GM18519 (cell line): ENCODE measurements around the gene FLNB.

Experiments used
- ATAC-seq: cut with Tn5 transposase; IDR thresholded peaks from one replicate; pipeline ENCODE4 v1.9.1; 2021; ENCODE audit warnings: mild to moderate bottlenecking, moderate library complexity; ENCODE audit not compliant: unreplicated experiment, low FRiP score

FLNB gene

DNA sequence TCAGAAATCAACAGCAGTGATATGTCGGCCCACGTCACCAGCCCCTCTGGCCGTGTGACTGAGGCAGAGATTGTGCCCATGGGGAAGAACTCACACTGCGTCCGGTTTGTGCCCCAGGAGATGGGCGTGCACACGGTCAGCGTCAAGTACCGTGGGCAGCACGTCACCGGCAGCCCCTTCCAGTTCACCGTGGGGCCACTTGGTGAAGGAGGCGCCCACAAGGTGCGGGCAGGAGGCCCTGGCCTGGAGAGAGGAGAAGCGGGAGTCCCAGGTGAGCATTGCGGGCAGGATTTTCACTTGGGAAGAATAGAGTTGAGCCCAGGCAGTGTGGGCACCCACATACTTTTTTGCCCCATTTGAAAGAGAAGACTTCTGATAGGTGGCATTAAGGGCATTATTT is 145.1 kb downstream of the FLNB start:
- no peak for ATAC-seq

DNA sequence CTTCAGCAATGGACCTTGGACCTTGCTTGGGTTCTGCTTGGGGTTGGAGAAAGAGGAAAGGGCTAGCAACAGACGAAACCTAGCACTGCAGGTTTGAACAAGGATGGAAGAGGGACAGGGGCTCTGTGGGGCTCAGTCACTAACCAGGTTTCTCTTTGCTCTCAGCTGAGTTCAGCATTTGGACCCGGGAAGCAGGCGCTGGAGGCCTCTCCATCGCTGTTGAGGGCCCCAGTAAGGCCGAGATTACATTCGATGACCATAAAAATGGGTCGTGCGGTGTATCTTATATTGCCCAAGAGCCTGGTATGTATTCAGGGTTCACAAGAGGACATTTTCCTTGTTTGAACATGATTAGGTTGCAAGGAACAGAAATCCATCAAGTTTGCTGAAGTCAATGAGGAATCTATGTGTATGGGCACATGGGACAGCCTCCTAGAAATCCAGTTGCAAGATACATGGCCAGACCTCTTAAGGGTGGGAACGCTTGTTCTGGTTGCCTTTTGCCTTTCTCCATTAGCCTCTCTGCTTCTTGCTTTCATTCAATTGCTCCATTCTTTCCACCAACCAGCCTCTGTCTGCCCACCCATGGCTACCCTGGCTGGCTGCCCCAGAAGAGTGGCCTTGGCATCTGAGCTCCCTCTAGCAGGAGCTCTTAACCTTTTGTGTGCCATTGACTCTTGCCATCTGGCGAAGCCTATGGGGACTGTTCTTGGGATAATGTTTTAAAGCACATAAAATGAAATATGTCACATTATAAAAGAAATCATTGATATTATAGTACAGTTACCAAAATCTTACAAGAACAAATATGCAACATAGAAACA is 146.6 kb downstream of the FLNB start:
- ATAC-seq, result no peak

DNA sequence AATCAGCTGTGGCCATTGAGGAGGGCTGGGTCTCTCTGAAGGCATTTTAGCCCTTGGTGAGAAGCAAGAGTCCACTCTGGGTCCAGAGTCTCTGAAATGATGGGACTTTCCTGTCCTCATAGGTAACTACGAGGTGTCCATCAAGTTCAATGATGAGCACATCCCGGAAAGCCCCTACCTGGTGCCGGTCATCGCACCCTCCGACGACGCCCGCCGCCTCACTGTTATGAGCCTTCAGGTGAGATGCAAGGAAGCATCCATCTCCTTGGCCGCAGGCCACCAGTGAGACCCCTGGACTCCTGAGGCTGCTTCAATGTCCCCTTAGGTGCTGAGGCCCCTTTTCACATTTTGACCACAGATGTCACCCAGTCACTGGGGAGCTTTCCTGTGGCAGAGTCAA is 147.6 kb downstream of the FLNB start:
- ATAC-seq, result no peak

DNA sequence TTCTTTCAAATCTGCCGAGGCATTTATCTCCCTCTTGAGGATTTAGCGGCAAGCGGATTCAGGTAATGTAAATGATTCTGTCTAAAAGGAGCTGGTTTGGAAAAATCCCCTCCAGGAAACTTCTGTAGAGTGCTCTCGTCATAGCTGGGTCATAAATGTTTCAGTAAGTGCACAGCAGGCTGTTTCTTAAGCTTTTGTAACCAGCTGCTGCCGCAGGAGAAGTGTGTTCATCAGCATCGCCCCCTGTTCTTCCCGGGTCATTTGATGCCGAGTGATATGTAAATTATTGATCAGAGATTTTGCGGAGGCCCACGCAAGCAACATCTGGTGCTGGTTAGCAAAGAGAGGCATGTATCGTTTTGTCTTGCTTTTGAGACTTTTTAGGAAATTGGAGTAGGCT is 149.5 kb downstream of the FLNB start:
- no peak for ATAC-seq

DNA sequence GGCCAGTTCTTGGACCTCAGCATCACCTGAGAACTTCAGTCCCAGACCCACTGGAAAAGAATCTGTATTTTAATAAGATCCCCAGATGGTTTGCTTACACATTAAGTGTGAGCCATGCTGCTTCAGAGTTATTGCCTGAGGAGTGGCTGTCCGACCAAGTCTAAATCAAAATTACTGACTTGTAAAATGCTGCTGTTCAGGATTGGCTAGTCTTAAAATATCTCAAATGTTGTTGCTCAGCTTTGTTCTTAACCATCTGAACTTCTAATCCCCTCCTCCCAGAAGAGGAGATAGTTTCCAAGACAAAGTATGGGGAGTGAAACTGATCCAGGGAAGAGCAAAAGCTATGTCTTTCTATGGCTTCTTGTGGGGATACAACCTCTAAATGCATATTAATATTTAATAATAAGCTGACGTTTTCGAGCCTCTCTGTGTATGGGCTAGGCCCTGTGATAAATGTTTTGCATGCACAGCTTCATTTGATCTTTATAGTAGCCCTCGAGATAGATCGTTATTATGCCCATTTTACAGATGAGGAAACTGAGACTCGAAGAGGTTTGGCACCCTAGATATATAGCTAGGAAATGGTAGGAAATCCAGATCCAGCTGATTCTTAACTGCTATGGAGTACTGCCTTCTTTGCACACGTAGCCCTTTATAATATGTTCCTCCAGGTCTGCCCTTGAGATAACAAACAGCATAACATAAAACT is 150.4 kb downstream of the FLNB start:
- no peak for ATAC-seq

DNA sequence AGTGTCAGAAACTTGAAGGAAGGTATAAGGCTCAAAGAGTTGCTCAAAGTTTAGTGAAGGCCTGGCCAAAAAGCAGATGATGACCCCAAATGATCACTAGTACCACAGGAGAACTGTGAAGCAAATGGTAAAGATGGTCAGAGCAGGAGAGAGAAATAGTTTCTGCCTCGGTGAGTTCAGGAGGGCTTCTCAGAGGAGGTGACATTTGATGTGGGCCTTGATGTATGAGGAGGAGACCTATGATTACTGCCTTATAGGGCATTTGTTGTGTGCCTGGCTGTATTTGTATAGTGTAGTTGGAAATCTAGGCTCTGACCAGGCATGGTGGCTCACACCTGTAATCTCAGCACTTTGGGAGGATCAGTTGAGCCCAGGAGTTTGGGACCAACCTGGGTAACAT is 152.2 kb downstream of the FLNB start:
- no peak for ATAC-seq

DNA sequence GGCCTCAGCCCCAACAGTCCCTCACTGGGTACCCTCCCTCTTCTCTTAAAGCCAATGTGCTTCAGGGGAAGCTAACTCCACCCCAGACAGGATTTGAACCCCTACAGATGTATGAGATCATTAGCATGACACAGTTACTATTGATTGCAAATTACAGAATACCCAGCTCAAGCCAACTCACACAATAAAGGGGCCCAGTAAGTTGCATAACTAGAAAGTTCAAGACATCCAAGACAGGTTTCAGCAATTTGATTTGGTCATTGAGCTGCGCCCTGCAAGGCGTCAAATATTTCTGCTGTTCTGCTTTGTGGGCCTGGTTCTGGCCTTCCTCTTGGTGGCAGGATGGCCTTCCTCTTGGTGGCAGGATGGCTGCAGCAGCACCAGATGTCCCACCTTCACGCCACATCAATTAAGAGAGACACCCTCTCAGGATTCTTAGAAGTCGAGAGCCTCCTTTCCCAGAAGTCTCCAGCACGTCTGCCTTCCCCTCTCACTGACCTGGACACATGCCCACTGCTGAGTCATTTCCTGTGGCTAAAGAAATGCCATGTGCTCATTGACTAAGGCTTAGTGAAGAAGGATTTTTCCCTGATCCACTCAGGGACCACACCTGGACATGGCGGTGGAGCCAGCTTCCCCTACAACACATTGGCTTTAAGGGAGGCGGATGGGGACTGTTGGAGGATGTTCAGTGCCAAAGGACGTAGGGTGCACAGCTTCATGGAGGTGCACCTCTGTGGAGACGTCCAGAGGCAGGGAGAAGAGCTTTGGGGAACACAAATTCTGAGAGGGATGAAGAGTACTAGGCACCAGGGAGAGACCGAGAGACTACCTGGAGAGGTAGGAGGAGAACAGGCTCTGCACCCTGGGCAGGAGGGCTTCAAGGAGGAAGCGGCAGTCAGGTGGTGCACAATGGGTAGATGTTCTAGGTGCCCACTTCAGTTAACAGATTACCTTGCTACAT is 153.5 kb downstream of the FLNB start:
- ATAC-seq, result no peak

DNA sequence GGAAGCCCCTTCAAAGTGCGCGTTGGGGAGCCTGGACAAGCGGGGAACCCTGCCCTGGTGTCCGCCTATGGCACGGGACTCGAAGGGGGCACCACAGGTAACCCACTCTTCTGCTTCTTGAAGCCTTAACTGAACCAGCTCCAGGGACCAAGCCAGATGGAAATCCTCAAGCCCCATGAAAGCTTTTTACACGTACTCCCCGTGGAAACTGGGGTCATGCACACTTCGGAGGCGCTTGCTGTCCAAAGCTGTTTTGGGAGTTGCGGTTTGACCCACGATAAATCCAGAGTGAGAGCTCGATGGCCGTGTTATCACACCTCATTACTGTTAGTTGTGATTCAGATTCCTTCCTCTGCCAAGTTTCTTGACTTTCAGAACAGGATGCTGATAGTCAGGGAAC is 155.0 kb downstream of the FLNB start:
- no peak for ATAC-seq

DNA sequence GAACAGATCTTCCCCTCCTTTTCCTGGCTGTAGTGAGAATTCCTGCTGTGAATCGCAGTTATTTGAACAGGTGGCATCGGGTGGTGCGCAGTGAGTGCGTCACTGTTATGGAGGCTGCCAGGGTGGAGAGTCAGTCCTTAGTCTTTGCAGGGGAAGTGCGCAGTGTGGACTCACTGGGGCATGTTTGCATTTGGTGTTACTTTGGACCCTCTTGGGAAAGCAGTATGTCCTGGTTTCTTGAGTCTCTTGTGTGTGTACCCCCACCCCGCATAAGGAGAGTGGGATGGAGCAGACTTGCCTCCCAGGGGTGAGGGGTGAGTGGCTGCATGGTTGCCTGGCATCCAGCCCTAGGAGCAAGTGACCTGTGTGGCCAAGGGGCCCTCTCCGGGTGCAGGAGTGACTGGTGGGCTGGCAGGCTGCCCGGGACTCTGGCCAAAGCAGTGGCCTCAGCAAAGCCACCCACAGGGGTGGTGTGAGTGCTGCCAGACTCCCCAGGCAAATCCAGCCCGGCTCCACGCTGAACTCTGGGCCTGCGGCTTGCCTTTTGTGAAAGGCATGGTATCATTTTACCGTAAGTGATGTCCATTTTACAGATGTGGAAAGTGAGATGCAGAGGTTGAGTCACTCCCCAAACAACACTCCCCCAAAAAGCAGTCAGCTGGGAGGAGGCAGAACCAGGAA is 156.1 kb downstream of the FLNB start:
- no peak for ATAC-seq

DNA sequence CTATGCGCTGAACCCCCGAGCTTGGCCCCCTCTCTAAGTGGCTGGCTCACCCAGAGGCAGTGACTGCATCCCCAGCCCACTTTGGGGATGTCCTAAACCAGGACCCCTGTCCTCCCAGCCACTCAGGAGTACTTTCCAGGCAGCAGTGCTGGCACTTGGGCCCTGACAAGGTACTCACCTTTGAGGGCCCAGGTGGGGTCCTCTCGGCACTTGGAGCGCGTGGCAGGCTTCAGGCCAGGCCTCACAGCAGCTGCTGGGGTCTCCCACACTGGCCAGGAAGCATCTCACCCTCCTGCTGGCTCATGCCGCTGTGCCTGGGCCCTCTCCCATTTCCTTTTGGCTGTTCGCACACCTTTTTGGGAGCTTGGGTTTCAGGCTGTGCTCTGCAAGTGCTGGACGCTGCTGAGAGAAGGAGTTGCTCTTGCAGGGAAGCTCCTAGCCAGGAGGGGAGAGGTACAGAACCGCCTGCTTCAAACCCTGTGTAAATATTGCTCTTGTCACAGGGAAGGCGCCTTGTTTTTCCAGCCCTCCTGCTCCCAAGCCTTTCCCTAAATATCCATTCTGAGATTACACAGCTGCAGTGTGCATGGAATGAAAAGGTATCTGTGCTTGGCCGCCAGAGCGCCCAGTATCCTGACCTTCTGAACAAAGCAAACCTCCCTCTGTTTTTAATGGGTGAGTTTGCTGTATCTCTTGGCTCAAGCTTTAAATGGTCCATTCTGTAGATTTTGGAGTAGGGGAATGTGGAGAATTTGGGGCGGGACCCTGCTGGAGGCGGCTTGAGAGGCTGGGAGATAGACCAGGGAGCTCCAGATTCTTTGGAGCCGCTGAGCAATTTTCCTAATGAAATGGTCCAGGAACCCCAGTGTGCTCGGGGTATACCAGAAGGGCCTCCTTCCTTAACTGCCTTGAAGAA is 156.9 kb downstream of the FLNB start:
- no peak for ATAC-seq

DNA sequence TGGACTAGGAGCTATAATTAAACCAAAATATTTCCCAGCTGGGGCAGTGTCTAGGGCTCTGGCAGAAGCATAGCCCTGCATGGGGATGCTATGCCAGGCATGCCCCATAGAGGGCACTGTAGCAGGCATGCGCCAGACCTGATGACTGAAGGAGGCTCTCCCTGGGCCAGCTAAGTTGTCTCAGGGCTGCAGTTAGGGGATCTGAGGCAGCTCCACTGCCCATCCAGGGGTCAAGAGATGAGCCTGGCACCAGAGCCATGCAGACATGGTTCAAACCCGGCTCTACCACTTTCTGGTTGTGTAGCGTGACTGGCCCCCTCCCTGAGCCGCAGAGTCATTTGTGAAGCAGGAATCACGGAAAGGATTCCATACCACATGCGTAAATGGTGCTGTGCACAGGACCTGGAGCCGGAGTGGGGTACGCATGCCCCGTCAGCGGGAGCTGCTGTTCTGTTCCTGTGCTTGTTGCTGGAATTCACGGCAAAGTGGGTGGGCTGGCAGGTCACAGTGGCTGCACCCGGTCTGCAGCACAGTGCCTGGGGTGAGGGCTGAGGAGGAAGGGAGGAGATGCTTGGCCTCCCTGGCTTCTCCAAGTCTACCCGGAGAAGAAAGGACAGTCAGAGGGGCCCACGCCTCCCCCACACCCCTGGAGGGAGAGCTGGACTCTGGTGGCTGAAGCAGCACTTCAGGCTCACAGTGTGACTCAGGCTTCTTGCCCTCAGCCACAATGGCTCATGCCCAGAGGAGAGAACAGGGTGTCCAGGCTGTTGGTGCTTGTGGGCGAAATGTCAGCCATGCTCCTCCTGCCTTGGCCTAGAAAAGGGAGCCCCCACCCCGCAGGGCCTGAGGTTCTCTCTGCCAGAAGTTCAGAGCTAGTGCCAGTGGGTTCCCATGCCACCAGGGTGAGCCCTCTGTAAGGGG is 159.5 kb downstream of the FLNB start:
- peak; percentile 64 for ATAC-seq

DNA sequence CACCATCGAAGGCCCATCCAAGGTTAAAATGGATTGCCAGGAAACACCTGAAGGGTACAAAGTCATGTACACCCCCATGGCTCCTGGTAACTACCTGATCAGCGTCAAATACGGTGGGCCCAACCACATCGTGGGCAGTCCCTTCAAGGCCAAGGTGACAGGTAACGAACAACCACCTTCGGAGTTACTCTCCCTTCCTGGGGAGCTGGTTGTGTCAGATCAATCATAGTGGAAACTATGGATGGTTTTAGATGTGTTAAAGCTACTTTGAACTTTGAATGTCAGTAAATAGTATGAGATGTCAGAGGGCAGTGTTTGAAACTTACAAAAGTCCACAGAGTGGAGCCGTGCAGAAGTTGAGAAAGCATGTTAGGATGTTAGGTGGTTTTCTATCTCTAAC is 160.3 kb downstream of the FLNB start:
- ATAC-seq, result no peak

DNA sequence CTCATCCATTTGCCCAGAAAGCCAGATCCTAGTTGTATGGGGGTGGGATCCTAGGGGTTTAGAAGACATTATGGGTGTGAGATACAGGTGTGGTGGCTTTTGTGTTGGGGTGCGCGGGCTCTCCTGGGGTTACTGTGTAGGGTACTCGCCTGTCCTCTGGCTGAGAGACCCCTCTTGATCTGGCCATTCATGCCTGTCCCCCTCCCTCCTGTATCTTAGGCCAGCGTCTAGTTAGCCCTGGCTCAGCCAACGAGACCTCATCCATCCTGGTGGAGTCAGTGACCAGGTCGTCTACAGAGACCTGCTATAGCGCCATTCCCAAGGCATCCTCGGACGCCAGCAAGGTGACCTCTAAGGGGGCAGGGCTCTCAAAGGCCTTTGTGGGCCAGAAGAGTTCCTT is 161.1 kb downstream of the FLNB start:
- no peak for ATAC-seq

DNA sequence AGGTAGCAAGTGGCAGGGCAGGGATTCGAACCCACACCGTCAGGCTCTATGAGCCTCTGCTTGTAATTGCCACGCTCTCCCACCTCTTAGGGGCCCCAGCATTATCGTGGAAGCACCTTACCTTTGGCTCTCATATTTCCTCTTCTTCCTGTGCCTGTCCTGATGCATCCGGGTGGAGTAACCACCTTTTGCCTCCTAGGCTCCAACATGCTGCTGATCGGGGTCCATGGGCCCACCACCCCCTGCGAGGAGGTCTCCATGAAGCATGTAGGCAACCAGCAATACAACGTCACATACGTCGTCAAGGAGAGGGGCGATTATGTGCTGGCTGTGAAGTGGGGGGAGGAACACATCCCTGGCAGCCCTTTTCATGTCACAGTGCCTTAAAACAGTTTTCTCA is 162.2 kb downstream of the FLNB start:
- ATAC-seq, result no peak

DNA sequence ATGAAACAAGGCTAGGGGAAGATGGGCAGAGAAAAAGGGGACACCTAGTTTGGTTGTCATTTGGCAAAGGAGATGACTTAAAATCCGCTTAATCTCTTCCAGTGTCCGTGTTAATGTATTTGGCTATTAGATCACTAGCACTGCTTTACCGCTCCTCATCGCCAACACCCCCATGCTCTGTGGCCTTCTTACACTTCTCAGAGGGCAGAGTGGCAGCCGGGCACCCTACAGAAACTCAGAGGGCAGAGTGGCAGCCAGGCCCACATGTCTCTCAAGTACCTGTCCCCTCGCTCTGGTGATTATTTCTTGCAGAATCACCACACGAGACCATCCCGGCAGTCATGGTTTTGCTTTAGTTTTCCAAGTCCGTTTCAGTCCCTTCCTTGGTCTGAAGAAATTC is 162.9 kb downstream of the FLNB start:
- no peak for ATAC-seq

DNA sequence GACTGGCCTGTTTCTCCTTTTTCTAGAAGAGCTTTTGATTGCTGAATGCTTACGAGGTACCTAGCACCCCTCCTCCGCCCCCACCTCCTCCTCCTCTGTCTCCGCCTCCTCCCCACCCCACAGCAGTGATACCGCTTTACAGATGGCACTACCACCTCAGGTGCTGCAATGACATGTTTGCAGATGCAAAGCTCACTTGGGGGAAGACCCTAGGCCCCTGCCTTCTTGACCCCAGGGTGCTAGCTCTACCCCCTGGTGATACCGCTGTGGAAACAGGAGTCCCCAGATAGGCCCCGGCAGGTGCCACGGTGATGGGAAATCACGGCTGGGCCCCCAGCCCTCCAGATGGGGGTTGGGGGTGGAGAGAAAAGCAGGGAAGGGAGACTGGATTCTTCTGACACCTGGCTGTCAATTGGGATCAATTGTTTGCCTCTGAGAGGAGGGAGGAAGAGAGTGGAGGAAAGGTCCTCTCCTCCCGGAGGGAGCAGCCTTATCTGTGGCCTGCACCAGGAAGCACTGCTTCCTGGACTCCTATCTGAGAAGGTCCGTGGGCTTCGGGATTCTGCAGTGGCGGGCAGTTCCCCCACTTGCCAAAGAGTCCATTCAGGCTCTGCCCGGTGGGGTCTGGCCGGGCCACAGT is 164.9 kb downstream of the FLNB start:
- ATAC-seq, result no peak

DNA sequence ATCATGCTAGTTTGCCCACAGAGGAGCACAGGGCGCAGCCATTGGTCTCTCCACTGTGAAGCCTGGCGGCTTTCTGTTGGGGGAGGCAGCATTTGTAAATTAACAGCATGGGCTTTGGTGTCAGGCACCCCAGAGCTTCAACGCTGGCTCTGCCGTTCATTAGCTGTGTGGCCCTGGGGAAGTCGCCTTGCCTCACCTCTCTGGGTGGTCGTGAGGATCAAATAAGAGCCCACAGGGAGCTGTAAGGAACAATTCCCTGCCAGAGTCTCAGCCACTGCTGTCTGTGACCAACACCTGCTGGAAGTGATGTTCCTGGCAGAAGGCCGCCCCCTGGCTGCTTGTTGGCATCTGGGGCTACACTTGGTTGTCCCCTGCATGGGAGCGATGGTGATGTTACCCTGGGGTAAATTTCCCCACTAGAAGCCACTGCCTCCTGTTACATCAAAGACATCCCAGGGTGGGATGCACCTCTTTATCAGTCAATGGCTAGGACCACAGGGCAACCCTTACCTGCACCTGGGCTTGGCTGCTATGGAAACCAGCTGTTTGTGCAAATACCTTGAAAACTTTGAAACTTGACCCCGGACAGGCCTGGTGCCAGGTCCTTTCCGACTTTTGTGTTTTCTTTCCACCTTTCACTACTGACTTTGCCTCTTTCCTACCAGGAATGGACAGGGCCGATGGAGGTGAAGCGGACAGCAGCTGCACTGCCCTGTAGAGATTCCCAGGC is 165.6 kb downstream of the FLNB start:
- no peak for ATAC-seq

DNA sequence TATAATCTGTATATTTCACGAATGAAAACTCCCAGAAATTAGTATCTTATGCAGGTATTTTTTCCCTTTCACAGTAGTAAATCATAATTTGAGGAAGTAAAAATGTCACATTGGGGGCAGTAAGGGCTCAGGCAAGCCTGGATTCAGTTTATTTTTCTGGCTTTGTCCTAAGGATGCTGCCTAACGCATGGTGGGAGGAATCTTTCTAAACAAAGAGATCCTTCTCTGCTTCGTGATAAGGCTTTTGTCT is 166.9 kb downstream of the FLNB start:
- ATAC-seq, result no peak
